Keratinocyte (primary cell): ENCODE results near the gene FAM3B. TPM values are rescaled to one million over a fixed set of nuclear protein-coding genes. Genes with fewer than 3 reads are reported as not detected.

Source experiments
- DNase-seq: peaks from one replicate; pipeline ENCODE4 v3.0.0-alpha.2; 2011; ENCODE audit warnings: low read depth, missing footprints, low spot score
- FAIRE-seq: peaks from 2 replicates; lab custom pipeline; 2011; peaks lifted over from hg19 to GRCh38; lab: Jason Lieb, UNC
- H2AFZ ChIP-seq: 2 replicates; pipeline ENCODE4 v1.6.0; 2012; ENCODE audit warnings: low read length, control low read depth, inconsistent platforms; ENCODE audit not compliant: control insufficient read depth
- H3K27ac ChIP-seq: 2 replicates; pipeline ENCODE4 v1.5.1; 2011; ENCODE audit warnings: low read length; ENCODE audit not compliant: control insufficient read depth, insufficient read depth
- H3K27me3 ChIP-seq: 3 replicates; pipeline ENCODE4 v1.6.0; 2011; ENCODE audit warnings: low read length; ENCODE audit not compliant: control insufficient read depth, insufficient read depth; ENCODE audit errors: extremely low read depth
- H3K36me3 ChIP-seq, 2 experiments: 2 replicates in 1 of 2; 3 replicates in 1 of 2; pipeline ENCODE4 v1.5.1; 2011; ENCODE audit warnings: low read length in 2 of 2, mild to moderate bottlenecking in 1 of 2; ENCODE audit not compliant: control insufficient read depth in 2 of 2, insufficient read depth in 2 of 2; ENCODE audit errors: extremely low read depth in 1 of 2
- H3K4me1 ChIP-seq: 3 replicates; pipeline ENCODE4 v1.5.1; 2011; ENCODE audit warnings: low read length; ENCODE audit not compliant: control insufficient read depth, insufficient read depth; ENCODE audit errors: extremely low read depth
- H3K4me2 ChIP-seq: 3 replicates; pipeline ENCODE4 v1.6.0; 2011; ENCODE audit warnings: low read depth, low read length; ENCODE audit not compliant: control insufficient read depth, insufficient read depth; ENCODE audit errors: extremely low read depth
- H3K4me3 ChIP-seq, 3 experiments: fragments of 200-600 bp in 1 of 3; sonication (generic) in 1 of 3; 2 replicates in 2 of 3; 3 replicates in 1 of 3; pipeline ENCODE4 v1.5.1; 2011 to 2016; ENCODE audit warnings: low read length in 3 of 3, mild to moderate bottlenecking in 3 of 3, control low read depth in 2 of 3, inconsistent platforms in 1 of 3, low read depth in 1 of 3, mixed read lengths in 1 of 3, mixed run types in 1 of 3, moderate library complexity in 1 of 3; ENCODE audit not compliant: control insufficient read depth in 2 of 3, insufficient read depth in 2 of 3; ENCODE audit errors: extremely low read depth in 1 of 3
- H3K79me2 ChIP-seq: 2 replicates; pipeline ENCODE4 v1.6.0; 2012; ENCODE audit warnings: low read length; ENCODE audit not compliant: control insufficient read depth, insufficient read depth
- H3K9ac ChIP-seq: 3 replicates; pipeline ENCODE4 v1.6.0; 2011; ENCODE audit warnings: low read length; ENCODE audit not compliant: control insufficient read depth, insufficient read depth; ENCODE audit errors: extremely low read depth
- H3K9me1 ChIP-seq: 3 replicates; pipeline ENCODE4 v1.6.0; 2011; ENCODE audit warnings: low read length; ENCODE audit not compliant: control insufficient read depth, insufficient read depth; ENCODE audit errors: extremely low read depth
- H3K9me3 ChIP-seq: 2 replicates; pipeline ENCODE4 v1.5.1; 2012; ENCODE audit warnings: low read depth, low read length; ENCODE audit not compliant: control insufficient read depth
- H4K20me1 ChIP-seq: 3 replicates; pipeline ENCODE4 v1.6.0; 2011; ENCODE audit warnings: low read length; ENCODE audit not compliant: control insufficient read depth, insufficient read depth; ENCODE audit errors: extremely low read depth
- EZH2 ChIP-seq: IDR thresholded peaks from one replicate; pipeline ENCODE4 v1.6.1; 2012; ENCODE audit warnings: inconsistent platforms, mild to moderate bottlenecking, low read length, moderate library complexity
- dilution Hi-C: fragments of 300-500 bp; cut with MboI; formaldehyde crosslinking; loops from one replicate; pipeline ENCODE4 v1.7.0; 2020; ENCODE audit warnings: low sequenced_read_pairs; ENCODE audit not compliant: extremely low pct_ligation_motif_present
- polyA plus RNA-seq, 5 experiments: library from polyadenylated mRNA; depleted of rRNA in 3 of 5; stranded (reverse) in 3 of 5; stranded (forward) in 1 of 5; unstranded in 1 of 5; fragments of >200 nt; gene quantifications; 1 replicate in 1 of 5; 2 replicates in 3 of 5; 3 replicates in 1 of 5; pipeline versions ENCODE4 v1.2.1 to v1.2.3, GENCODE V29; 2011 to 2012; ENCODE audit warnings: missing spikeins in 2 of 5, low read depth in 1 of 5, low replicate concordance in 1 of 5
- TF ChIP-seq, protein P1 (sequence below), 3 experiments: IDR thresholded peaks in 1 of 3; conservative IDR thresholded peaks in 1 of 3; optimal IDR thresholded peaks in 1 of 3; 2 replicates in 2 of 3; 3 replicates in 1 of 3; pipeline versions ENCODE3 to v1.5.1; 2011; ENCODE audit warnings: low read length in 3 of 3, mild to moderate bottlenecking in 3 of 3, moderate library complexity in 2 of 3, control low read depth in 1 of 3, inconsistent platforms in 1 of 3; ENCODE audit not compliant: insufficient read depth in 2 of 3; ENCODE audit errors: extremely low read depth in 1 of 3

Gene FAM3B
- polyA plus RNA-seq, 1 donor (not counting 4 experiments of a cell fraction or from before 2014, with no cell fraction given) = not detected

DNA sequence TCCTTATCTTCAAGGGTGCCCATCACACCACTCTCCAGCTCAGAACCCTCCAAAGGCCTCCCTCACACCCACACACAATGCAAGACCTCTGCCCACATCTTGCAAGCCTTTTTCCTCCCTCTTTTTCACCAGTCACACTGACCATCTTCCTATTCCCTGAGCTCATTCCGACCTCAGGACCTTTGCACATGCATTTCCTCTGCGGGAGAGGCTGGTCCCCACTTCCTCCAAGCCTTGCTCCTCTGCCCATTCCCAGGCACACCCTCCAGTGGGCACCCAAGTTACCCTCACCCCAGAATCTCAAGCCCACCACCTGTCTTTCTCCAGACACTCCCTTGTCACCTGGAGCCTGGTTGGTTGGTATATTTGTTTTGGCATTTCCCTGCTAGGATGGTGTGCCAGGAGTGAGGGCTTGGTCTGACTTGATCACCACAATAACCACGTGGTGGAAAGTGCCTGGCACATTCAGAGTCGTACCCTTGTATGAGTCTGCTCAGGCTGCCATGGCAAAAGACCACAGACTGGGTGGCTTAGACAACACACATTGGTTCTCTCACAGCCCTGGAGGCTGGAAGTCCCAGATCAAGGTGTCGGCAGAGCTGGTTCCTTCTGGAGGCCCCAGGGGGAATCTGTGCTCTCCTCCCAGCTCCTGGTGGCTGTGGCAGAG, 58.4 kb downstream of the FAM3B start:
- H3K9ac ChIP-seq = no peak overlapping the region
- FAIRE-seq (no peak), DNase-seq (no peak)
- no peaks in the 10 kb centered on the region for H3K9me3 ChIP-seq
- no peak overlapping the region for H3K4me3 ChIP-seq
- H3K79me2 ChIP-seq = no peaks in the 10 kb centered on the region
- peaks cover 26% of the 10 kb centered on the region for H3K27me3 ChIP-seq
- TF ChIP-seq EZH2 = no peak
- TF ChIP-seq, protein P1, sequence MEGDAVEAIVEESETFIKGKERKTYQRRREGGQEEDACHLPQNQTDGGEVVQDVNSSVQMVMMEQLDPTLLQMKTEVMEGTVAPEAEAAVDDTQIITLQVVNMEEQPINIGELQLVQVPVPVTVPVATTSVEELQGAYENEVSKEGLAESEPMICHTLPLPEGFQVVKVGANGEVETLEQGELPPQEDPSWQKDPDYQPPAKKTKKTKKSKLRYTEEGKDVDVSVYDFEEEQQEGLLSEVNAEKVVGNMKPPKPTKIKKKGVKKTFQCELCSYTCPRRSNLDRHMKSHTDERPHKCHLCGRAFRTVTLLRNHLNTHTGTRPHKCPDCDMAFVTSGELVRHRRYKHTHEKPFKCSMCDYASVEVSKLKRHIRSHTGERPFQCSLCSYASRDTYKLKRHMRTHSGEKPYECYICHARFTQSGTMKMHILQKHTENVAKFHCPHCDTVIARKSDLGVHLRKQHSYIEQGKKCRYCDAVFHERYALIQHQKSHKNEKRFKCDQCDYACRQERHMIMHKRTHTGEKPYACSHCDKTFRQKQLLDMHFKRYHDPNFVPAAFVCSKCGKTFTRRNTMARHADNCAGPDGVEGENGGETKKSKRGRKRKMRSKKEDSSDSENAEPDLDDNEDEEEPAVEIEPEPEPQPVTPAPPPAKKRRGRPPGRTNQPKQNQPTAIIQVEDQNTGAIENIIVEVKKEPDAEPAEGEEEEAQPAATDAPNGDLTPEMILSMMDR (optimal IDR thresholded peaks at IDR 0.05 in 1 of 3, IDR thresholded peaks at IDR 0.05 in 1 of 3, conservative IDR thresholded peaks at IDR 0.05 in 1 of 3; ENCODE audit: extremely low read depth in 1 of 3, insufficient read depth in 2 of 3, low read length in 3 of 3) = no peak
- no peaks in the 10 kb centered on the region for H3K4me1 ChIP-seq
- H3K27ac ChIP-seq = no peak overlapping the region
- dilution Hi-C loops = no loop called here
- H3K36me3 ChIP-seq = no peaks in the 10 kb centered on the region
- no peak overlapping the region for H2AFZ ChIP-seq
- H4K20me1 ChIP-seq = no peaks in the 10 kb centered on the region
- no peak overlapping the region for H3K4me2 ChIP-seq
- no peaks in the 10 kb centered on the region for H3K9me1 ChIP-seq

DNA sequence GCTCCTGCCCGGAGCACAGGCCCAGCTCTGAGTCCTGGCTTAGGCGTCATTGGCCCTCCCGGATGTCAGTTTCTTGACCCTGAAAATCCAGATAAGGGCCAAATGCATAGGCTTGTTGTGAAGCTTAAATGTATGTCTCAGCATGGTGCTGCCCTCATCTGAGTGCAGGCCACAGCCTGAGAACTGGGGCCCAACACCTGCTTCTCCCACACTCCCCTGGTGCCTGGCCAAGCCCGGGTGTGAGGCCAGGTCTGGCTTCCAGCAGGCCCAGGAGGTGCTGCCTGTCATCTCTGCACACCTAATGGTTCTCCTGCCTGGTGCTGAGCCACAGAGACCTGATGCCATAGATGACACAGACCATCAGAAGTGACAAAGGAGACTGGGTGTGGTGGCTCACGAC, 59.3 kb downstream of the FAM3B start:
- Histone ChIP-seq H2AFZ (no peak overlapping the region), H3K4me1 (no peaks in the 10 kb centered on the region), H3K9me1 (no peaks in the 10 kb centered on the region), H3K27ac (no peak overlapping the region), H3K4me2 (no peak overlapping the region), H3K36me3 (no peaks in the 10 kb centered on the region), H3K9me3 (no peaks in the 10 kb centered on the region), H4K20me1 (no peaks in the 10 kb centered on the region), H3K9ac (no peak overlapping the region), H3K79me2 (no peaks in the 10 kb centered on the region), H3K4me3 (no peak overlapping the region), H3K27me3 (peaks cover 21% of the 10 kb centered on the region)
- dilution Hi-C loops = no loop called here
- FAIRE-seq = no peak
- no peak for TF ChIP-seq EZH2
- TF ChIP-seq, protein P1 (optimal IDR thresholded peaks at IDR 0.05 in 1 of 3, IDR thresholded peaks at IDR 0.05 in 1 of 3, conservative IDR thresholded peaks at IDR 0.05 in 1 of 3; ENCODE audit: extremely low read depth in 1 of 3, insufficient read depth in 2 of 3, low read length in 3 of 3) = no peak
- no peak for DNase-seq
